GM18499 (cell line): ENCODE results near the gene TBXA2R.
"Not testable (repeated sequence)": the region's sequence is repeated elsewhere in the genome, so short reads cannot be mapped to it uniquely, and the experiment has no call there.

Experiments used
- ATAC-seq: cut with Tn5 transposase; IDR thresholded peaks from one replicate; pipeline ENCODE4 v1.9.1; 2021; ENCODE audit warnings: moderate number of reproducible peaks; ENCODE audit not compliant: insufficient read depth, unreplicated experiment

TBXA2R gene

GRCh38 chr19:3641515-3642269 lies 35.0 kb upstream of the TBXA2R start:
- no peak for ATAC-seq

- no peak for ATAC-seq
These were observed 32.8 kb upstream of the TBXA2R start for GRCh38 chr19:3639479-3639878.

- no peak for ATAC-seq
These were observed 31.8 kb upstream of the TBXA2R start for GRCh38 chr19:3638208-3639193.

- no peak for ATAC-seq
These were observed 30.9 kb upstream of the TBXA2R start for GRCh38 chr19:3637621-3638020.

GRCh38 chr19:3636962-3637361 lies 30.3 kb upstream of the TBXA2R start:
- no peak for ATAC-seq

- no peak for ATAC-seq
These were observed 29.8 kb upstream of the TBXA2R start for GRCh38 chr19:3636506-3636905.

GRCh38 chr19:3634496-3635045 lies 27.9 kb upstream of the TBXA2R start:
- ATAC-seq: no peak

GRCh38 chr19:3633559-3633988 lies 26.9 kb upstream of the TBXA2R start:
- ATAC-seq: no peak

GRCh38 chr19:3632739-3633558 lies 26.3 kb upstream of the TBXA2R start:
- ATAC-seq: no peak

GRCh38 chr19:3632098-3632497 lies 25.4 kb upstream of the TBXA2R start:
- ATAC-seq: no peak

GRCh38 chr19:3631053-3631861 lies 24.6 kb upstream of the TBXA2R start:
- no peak for ATAC-seq

GRCh38 chr19:3628766-3629165 lies 22.1 kb upstream of the TBXA2R start:
- ATAC-seq: not testable (repeated sequence)

- ATAC-seq: no peak
These were observed 20.7 kb upstream of the TBXA2R start for GRCh38 chr19:3627351-3627723.

GRCh38 chr19:3626473-3627350 lies 20.0 kb upstream of the TBXA2R start, which contains the start of gene CACTIN:
CACTIN (minus strand) TSS chr19:3626790; CDS start chr19:3626762, 28 bp downstream.
- no peak for ATAC-seq

- no peak for ATAC-seq
These were observed 19.4 kb upstream of the TBXA2R start for GRCh38 chr19:3625996-3626472.

- ATAC-seq: no peak
These were observed 17.0 kb upstream of the TBXA2R start for GRCh38 chr19:3623716-3624115.

GRCh38 chr19:3622224-3622623 lies 15.5 kb upstream of the TBXA2R start:
- ATAC-seq: no peak

GRCh38 chr19:3621689-3622088 lies 15.0 kb upstream of the TBXA2R start:
- ATAC-seq: no peak
